ENCODE measurements around the gene SP100. TPM values are rescaled to one million over a fixed set of nuclear protein-coding genes. Genes with fewer than 3 reads are reported as not detected.

Gene SP100
- total and polyA plus RNA-seq, 2 experiments from 2014 or later = 75.8 to 108 TPM

GRCh38 chr2:230413479-230413878 is 2.5 kb upstream of the SP100 start:
- Histone ChIP-seq H3K9me2 (ENCODE audit: insufficient read depth) (no peaks in the 10 kb centered on the region), H2AFZ (no peak overlapping the region), H3K36me3 (ENCODE audit: low read depth) (no peaks in the 10 kb centered on the region), H3F3A (ENCODE audit: insufficient read depth) (peaks cover 24% of the 10 kb centered on the region; the same call in 1 of the 2 replicates), H3K27ac (no peak overlapping the region), H3K27me3 (replicated peaks; ENCODE audit: insufficient read depth) (no peaks in the 10 kb centered on the region), H3K4me3 (no peak overlapping the region), H3K79me2 (ENCODE audit: insufficient read depth) (peaks cover 24% of the 10 kb centered on the region), H3K9me3 (ENCODE audit: low read depth) (no peaks in the 10 kb centered on the region), H3K4me1 (ENCODE audit: insufficient read depth) (peaks cover 23% of the 10 kb centered on the region), H4K20me1 (ENCODE audit: insufficient read depth) (no peaks in the 10 kb centered on the region), H3K9ac (no peak overlapping the region), H3K4me2 (ENCODE audit: unreplicated experiment) (no peak overlapping the region)
- DNase-seq = no peak
- 97 to 99% methylated on average over 3 of the region's 3 CpGs for WGBS, 2 experiments (ENCODE audit: low coverage in 1 of 2, low lambda C conversion rate in 2 of 2, missing lambda C conversion rate in 2 of 2)
- in situ Hi-C loops (cut with MboI) = no loop called here
- TF ChIP-seq EZH2phosphoT487 (IDR thresholded peaks at IDR 0.05; ENCODE audit: insufficient read depth, low read depth) (no peak), EZH2 (IDR thresholded peaks at IDR 0.05; ENCODE audit: insufficient read depth, poor library complexity, severe bottlenecking) (no peak)

DNA sequence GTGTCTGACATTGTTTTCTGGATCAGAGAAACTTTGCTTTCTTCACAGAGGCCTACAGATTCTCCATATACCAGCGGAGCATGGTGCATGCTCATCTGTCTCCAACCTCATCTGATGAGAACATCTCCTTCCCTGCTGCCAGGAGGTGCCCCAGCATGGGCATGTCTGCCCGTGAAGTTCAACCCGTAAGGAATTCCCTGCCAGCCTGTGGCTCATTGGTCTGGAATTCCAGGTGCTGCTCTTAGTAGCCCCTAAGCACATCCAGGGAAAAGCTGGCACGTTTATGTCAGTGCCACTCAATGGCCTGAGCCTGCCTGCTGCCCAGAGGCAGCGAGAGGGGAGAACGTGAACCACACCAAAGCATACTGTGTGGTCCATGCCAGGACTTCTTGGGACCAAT is 1.7 kb upstream of the SP100 start:
- Histone ChIP-seq H3K9me3 (ENCODE audit: low read depth) (no peaks in the 10 kb centered on the region), H3K4me2 (ENCODE audit: unreplicated experiment) (no peak overlapping the region), H2AFZ (no peak overlapping the region), H3K9ac (no peak overlapping the region), H3K4me3 (no peak overlapping the region), H3K27ac (no peak overlapping the region), H3K4me1 (ENCODE audit: insufficient read depth) (peaks cover 23% of the 10 kb centered on the region), H3F3A (ENCODE audit: insufficient read depth) (peaks cover 18% of the 10 kb centered on the region; the same call in 1 of the 2 replicates), H3K79me2 (ENCODE audit: insufficient read depth) (peaks cover 33% of the 10 kb centered on the region), H3K36me3 (ENCODE audit: low read depth) (no peaks in the 10 kb centered on the region), H3K27me3 (replicated peaks; ENCODE audit: insufficient read depth) (no peaks in the 10 kb centered on the region), H4K20me1 (ENCODE audit: insufficient read depth) (no peaks in the 10 kb centered on the region), H3K9me2 (ENCODE audit: insufficient read depth) (no peaks in the 10 kb centered on the region)
- TF ChIP-seq EZH2phosphoT487 (IDR thresholded peaks at IDR 0.05; ENCODE audit: insufficient read depth, low read depth) = no peak
- TF ChIP-seq EZH2 (IDR thresholded peaks at IDR 0.05; ENCODE audit: insufficient read depth, poor library complexity, severe bottlenecking) = no peak
- WGBS, 2 experiments (ENCODE audit: low coverage in 1 of 2, low lambda C conversion rate in 2 of 2, missing lambda C conversion rate in 2 of 2) = 91 to 94% methylated on average over 6 of the region's 6 CpGs
- no peak for DNase-seq
- in situ Hi-C loops (cut with MboI) = no loop called here

DNA sequence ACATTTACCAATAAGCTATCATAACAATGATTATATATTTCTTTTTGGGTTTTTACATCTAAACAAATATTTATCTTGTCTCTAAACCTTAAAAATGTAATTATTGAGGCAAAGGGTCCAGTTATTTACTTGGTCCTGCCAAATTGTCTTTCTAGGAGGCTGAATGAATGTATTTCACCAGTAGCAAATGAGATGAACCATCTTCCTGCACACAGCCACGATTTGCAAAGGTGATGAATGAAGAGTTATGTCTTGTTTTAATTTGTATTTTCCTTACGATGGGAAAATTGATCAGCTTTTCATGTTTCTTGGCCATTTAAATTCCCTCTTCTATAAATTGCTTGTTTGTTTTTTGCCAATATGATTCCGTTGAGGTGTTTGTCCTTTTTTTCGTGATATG is 1.4 kb downstream of the SP100 start:
- H2AFZ ChIP-seq = no peak overlapping the region
- peaks cover 28% of the 10 kb centered on the region for H3K4me1 ChIP-seq (ENCODE audit: insufficient read depth)
- H3K27me3 ChIP-seq (replicated peaks; ENCODE audit: insufficient read depth) = no peaks in the 10 kb centered on the region
- no peaks in the 10 kb centered on the region for H3K9me2 ChIP-seq (ENCODE audit: insufficient read depth)
- in situ Hi-C loops (cut with MboI) = no loop called here
- no peaks in the 10 kb centered on the region for H3K9me3 ChIP-seq (ENCODE audit: low read depth)
- peaks cover 64% of the 10 kb centered on the region for H3K79me2 ChIP-seq (ENCODE audit: insufficient read depth)
- H3K9ac ChIP-seq = peak overlapping the region; percentile 97
- H3K36me3 ChIP-seq (ENCODE audit: low read depth) = peaks cover 2% of the 10 kb centered on the region; the same call in 1 of the 2 replicates
- peak overlapping the region; percentile 98 for H3K4me2 ChIP-seq (ENCODE audit: unreplicated experiment)
- peaks cover 18% of the 10 kb centered on the region; the same call in 1 of the 2 replicates for H3F3A ChIP-seq (ENCODE audit: insufficient read depth)
- no peak for DNase-seq
- peak overlapping the region; percentile 62; the same call in 1 of the 2 replicates for H3K27ac ChIP-seq
- H3K4me3 ChIP-seq = peak overlapping the region; percentile 87
- 35 to 36% methylated on average over 4 of the region's 4 CpGs for WGBS, 2 experiments (ENCODE audit: low coverage in 1 of 2, low lambda C conversion rate in 2 of 2, missing lambda C conversion rate in 2 of 2)
- no peaks in the 10 kb centered on the region for H4K20me1 ChIP-seq (ENCODE audit: insufficient read depth)
- TF ChIP-seq EZH2phosphoT487 (IDR thresholded peaks at IDR 0.05; ENCODE audit: insufficient read depth, low read depth) (no peak), EZH2 (IDR thresholded peaks at IDR 0.05; ENCODE audit: insufficient read depth, poor library complexity, severe bottlenecking) (no peak)

DNA sequence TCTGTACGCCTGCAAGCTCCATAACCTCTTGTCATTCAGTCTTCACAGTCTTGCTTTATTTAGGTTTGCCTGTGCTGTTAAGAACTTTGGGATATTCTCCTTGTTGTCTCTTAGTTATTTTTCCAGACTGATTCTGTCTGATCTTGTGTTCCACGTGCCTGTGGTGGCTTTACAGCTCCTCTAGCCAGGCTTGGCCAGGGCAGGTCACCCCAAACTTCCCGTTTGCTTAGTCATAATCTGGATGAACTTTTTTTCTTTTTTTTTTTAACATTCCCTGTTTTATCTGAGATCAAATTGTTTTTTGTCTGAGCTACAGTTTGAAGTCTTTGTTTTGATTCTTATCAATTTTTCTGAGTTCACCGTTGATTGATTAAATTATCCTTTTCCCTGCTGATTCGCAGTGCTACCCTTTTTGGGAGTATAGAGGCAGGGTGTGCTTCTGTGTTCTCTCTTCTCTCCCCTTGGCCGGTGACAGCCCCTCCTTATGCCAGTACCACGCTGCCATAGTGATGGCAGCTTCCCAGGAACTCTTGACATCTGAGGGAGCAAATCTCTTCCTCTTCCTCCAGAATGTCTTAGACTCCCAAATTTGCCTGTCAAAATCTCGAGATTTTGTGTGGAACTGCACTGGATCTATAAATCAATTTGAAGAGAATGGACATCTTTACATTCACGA is 2.5 kb downstream of the SP100 start:
- Histone ChIP-seq H3K27ac (peak overlapping the region; percentile 62), H4K20me1 (ENCODE audit: insufficient read depth) (no peaks in the 10 kb centered on the region), H3F3A (ENCODE audit: insufficient read depth) (peaks cover 18% of the 10 kb centered on the region; the same call in 1 of the 2 replicates), H2AFZ (no peak overlapping the region), H3K4me1 (ENCODE audit: insufficient read depth) (peaks cover 28% of the 10 kb centered on the region), H3K9ac (peak overlapping the region; percentile 97), H3K4me2 (ENCODE audit: unreplicated experiment) (peak overlapping the region; percentile 98), H3K79me2 (ENCODE audit: insufficient read depth) (peaks cover 74% of the 10 kb centered on the region), H3K9me2 (ENCODE audit: insufficient read depth) (no peaks in the 10 kb centered on the region), H3K9me3 (ENCODE audit: low read depth) (no peaks in the 10 kb centered on the region), H3K4me3 (peak overlapping the region; percentile 87), H3K27me3 (replicated peaks; ENCODE audit: insufficient read depth) (no peaks in the 10 kb centered on the region), H3K36me3 (ENCODE audit: low read depth) (peaks cover 2% of the 10 kb centered on the region; the same call in 1 of the 2 replicates)
- 26 to 28% methylated on average over 9 of the region's 9 CpGs for WGBS, 2 experiments (ENCODE audit: low coverage in 1 of 2, low lambda C conversion rate in 2 of 2, missing lambda C conversion rate in 2 of 2)
- DNase-seq = peak; percentile 86
- no peak for TF ChIP-seq EZH2 (IDR thresholded peaks at IDR 0.05; ENCODE audit: insufficient read depth, poor library complexity, severe bottlenecking)
- TF ChIP-seq EZH2phosphoT487 (IDR thresholded peaks at IDR 0.05; ENCODE audit: insufficient read depth, low read depth) = no peak
- in situ Hi-C loops (cut with MboI) = no loop called here

All from GM23248 (cell line).